Measurements from ENCODE around the gene TSPAN11.
A peak's percentile ranks its signal among the peaks of the same experiment; 100 is the strongest.

Gene TSPAN11, protein sequence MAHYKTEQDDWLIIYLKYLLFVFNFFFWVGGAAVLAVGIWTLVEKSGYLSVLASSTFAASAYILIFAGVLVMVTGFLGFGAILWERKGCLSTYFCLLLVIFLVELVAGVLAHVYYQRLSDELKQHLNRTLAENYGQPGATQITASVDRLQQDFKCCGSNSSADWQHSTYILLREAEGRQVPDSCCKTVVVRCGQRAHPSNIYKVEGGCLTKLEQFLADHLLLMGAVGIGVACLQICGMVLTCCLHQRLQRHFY

DNA sequence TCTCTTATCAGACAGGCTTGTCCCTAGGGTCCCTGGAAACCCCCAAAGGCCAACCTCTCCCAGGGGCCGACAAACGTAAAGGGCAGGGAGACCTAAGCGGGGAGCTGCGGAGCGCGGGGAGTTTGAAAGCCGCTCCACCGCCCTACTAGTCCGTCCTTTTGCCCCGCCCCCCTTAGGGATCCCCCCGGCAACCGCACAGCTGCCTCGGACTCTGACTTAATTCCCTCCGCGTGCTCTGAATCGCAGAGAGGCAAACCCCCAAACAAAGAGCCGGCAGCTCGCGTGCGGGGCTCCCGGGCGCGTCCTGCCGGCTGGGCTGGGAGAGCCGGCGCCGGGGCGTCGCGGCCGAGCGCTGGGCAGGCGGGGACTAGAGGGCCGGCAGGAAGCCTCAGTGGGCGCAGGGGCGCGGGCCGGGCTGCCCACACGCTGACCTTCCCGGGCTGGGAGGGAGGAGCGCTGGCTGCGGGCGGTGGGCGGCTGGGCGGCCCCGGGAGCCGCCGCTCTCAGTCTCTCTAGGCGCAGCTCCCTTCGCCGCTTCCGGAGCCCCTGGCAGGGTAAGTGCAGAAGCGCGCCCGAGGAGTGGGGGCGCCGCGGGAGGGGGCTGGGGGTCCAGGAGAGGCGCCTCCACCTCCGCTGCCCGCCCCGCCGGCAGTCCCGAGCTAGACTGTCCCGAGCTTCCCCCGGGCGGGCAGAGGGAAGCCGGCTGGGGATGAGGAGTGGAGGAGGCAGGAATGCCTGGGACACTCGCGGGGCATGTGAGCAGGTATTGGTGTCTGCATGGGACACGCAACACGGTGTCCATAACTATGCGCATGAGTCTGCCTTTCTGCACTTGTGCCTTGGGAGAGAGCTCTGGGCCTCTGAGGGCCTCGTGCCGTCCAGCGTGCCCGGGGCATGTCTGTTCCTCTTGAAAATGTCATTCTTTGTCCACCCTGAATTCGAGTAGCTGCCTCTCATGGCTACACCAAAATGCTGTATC lies at the start of gene TSPAN11:
Gene TSPAN11, plus strand, starts transcription at position 506 of the 979 bp plus-strand sequence. CDS start 27,244 bp downstream, outside the sequence.
- DNase-seq: peak; percentile 55 to 75

DNA sequence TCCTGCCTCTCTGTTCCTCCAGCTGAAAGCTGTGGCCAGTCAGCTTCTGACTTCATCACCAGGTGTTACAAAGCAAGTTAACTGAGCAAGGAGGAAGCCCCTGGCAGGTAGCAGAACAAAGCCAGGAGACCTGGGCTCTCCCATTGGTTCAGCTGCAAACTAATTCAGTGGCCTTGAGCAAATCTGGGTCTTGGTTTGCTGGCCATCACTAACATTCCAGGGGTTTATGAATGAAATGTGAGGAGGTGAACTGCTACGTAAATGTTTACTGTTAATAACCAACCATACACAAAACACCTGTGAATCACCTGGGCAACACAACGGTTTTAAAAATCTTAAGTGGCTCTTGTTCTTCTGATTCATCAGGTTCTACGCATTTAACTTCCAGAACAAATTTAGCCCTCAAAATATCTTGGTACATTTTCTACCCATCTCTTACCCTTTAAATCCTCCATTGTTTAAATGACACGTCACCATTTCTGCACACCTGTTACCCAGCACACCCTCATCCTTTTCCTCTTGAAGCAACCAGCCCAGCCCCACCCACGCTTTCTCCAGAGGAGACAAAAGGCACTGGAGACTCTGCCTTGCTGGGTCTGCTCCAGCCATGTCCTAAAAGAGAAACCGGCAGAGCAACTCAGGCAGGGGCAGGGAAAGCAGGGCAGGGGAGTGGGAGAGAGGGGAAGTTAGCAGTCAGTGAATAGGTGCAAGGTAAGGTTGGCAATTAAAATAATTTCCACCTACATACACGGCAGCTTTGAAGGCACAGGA lies 49.3 kb upstream of the TSPAN11 start:
- peak in 1 of 2 experiments; percentile 45 for DNase-seq

DNA sequence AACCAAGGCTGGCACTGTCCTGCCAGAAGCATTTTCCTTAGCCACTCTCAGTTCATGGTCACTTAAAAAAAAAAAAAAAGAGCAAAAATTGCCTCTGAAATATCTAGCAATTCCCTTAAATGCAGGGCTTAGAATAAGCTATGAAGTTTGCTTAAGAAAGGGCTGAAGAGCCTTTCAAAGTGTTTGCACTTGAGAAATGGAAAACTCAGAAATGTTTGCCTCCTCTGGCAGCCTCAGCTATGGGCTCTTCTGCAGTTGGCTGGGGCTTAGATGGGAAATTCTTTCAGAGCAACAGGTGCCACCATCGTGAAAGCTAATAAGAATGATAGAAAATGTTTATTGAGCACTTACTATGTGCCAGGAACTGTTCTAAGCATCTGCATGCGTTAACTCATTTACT lies 48.5 kb upstream of the TSPAN11 start:
- no peak for DNase-seq

DNA sequence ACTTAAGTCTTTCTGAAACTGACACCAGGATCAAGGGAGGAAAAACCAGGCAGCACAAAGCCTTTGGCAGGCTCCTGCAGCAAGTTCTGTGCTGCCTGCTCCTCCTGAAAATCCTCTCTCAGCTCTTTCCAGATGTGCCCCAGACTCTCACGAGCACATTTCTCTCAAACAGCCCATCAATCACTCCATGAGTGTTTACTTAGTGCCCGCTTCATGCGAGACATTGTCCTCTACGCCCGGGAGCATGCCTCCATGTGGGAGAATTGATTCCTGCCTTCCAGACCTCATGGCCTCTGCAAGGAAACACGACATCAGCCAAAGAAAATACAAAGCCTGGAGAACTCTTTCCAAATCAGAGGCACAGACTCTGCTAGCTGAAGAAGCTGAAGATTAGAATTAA lies 46.5 kb upstream of the TSPAN11 start:
- DNase-seq: peak; percentile 92 to 94

DNA sequence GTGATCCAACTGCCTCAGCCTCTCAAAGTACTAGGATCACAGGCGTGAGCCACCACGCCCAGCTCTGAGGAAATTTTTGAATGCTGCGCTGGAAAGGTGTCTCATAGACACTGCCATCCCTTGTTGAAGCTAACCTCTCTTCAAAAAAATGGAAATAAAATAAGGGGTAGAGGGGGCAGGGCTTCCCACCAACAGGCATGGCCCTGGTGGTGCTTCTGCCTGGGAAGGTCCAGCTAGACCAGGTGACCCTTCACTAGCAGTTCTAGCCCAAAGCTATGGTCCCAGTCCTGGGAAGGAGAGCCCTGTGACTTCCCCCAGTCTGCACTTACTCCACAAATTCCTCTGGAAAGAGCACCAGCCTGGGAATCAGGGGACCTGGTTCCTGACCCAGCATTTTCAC lies 45.7 kb upstream of the TSPAN11 start:
- no peak for DNase-seq

DNA sequence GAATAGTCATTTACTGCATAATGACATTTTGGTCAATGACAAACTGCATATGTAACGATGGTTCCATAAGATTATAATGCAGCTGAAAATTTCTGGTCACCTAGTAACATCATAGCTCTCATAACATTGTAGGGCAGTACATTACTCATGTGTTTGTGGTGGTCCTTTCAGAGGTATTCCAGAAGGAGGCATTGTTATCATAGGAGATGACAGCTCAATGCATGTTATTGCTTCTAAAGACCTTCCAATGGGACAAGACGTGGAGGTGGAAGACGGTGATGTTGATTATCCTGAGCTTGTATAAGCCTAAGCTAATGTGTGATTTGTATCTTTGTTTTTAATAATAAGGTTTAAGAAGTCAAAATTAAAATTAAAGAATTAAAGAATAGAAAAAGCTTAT lies 43.8 kb upstream of the TSPAN11 start:
- peak; percentile 16 to 27 for DNase-seq

DNA sequence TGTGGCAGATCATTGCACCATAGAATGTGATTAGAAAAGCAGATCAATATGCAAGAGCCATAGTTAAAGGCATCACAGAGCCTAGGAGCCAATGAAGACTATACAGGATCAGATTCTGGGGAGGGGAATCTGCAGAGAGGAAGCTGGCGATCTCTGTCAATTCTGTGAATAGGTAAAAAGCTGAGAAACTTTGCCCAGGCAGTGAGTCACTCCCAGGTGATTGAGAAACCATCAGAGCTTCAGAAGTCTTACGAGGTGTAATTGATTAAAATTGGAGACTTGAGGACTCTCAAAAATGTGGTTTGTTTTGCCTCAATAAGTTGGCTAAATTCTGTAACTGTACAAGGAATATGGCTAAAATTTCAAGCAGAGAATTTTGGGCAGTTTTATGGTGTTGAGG lies 41.7 kb upstream of the TSPAN11 start:
- no peak for DNase-seq

DNA sequence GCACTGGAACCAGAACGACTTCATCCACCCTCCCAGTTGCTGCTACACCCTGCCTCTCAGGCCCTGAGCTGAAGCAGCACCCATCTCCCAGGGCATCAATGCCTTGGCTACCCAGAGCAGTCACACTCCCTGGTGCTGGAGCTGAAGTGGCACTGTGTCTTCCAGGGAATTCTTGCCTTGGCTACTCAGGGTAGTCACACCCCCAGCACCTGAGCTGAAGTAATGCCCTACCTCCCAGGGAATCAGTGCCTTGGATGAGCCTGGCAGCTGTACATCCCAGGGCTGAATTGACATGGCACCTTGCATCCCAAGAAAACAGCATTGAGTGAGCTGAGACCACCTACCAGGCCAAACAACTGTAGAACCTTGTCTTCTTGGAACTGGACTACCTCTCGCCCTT lies 41.2 kb upstream of the TSPAN11 start:
- no peak for DNase-seq

DNA sequence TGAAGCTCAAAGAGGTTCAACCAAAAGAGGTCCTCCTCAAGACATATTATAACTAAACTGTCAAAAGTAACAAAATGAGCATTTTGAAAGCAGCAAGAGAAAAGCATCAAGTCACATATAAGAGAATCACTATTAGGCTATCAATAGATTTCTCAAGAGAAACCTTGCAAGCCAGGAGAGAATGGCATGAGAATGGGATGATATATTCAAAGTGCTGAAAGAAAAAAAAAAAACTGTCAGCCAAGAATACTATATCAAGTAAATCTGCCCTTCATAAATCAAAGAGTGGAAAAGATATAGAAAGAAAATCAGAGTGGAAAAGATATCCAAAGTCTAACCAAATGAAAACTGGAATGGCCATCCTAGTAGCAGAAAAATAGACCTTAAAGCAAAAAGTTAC lies 39.3 kb upstream of the TSPAN11 start:
- DNase-seq: no peak

DNA sequence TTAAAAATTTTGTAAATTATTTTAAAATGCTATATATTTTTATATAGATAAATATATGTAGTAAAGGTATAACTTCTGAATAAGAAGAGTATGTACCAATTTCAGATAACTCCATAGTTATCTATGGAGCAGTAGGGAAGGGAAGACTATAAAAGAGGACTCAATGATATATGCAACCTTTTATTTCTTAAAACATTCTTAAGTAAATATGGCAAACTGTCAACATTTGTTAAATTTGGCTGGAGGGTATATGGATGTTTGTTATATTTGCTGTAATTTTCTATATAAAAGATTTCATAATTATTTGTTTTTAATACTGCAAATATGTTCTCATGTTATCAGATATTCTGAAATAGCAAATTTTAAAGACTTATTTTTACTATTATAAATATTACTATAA lies 38.3 kb upstream of the TSPAN11 start:
- DNase-seq: no peak

DNA sequence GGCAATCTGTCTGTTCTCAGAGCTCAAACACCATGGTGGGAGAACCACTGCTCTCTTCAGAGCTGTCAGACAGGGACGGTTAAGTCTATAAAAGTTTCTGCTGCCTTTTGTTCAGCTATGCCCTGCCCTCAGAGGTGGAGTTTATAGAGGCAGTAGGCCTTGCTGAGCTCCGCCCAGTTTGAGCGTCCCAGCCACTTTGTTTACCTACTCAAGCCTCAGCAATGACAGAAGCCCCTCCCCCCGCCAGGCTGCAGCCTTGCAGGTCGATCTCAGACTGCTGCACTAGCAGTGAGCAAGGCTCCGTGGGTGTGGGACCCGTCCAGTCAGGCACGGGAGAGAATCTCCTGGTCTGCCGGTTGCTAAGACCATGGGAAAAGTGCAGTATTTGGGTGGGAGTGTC lies 32.0 kb upstream of the TSPAN11 start:
- peak in 1 of 2 experiments; percentile 84 for DNase-seq

DNA sequence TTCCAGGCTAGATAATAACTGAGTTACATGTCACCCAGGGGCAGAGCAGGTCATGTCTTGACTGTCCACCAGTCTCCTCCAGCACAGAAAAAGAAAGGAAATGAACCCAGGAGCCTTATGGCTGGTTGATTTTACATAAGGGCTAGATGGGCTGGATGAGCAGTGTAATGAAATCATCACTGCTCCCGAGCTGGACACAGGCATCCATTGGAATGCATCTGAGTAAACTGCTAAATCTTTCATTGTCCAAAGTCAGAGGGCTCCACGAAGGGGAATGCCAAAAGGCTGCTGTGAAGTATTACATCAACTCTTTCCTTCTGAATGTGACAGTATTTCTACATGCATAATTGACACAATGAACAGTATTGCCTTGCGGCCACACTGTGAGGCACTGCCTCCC lies 30.1 kb upstream of the TSPAN11 start:
- DNase-seq: no peak

DNA sequence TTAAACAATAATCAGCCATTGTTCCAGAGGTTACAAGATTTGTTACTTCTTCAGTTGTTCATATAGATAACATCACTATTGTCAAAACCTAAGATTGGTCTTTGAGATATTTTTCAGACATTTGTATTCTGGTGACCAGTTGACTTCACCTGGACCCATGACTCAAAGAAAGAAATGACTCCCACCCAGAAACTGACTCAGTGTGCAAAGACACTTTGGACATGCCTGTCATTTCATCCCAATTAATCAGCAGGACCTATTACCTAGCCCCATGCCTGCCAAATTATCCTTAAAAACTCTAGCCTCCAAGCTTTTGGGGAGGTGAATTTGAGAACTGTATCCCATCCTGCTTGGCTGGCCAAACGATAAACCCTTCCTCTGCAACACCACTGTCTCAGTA lies 27.7 kb upstream of the TSPAN11 start:
- no peak for DNase-seq

DNA sequence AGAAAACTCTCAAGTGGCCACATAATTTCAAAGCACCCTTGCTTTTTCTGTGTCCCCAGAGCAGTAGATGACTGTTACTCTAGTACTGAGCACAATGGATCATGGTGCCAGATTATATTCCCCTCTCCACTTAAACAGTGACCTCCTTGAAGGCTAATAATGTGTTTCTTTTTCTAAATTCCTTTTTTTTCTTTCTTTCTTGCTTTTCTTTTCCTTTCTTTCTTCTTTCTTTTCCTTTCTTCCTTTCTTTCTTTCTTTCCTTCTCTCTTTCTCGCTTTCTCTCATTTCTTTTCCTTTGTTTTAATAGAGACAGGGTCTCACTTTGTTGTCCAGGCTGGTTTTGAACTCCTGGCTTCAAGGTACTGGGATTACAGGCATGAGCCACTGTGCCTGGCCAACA lies 26.2 kb upstream of the TSPAN11 start:
- no peak for DNase-seq

DNA sequence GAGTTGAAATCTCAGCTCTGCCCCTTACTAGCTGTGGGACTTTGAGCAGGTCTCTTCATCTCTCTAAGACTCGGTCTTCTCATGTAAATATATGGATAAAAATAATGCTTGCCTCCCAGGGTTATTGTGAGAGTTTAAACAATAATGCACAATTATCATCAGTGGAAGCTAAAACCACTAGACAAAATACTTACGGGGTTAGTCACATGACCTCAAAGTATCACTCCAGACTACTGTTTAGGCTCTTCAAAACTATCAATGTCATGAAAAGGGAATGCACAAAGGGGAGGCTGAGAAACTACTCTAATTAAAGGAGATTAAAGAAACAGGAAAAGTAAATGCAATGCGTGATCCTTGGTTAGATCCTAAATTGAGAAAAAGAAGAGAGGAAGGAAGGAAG lies 24.5 kb upstream of the TSPAN11 start:
- DNase-seq: no peak

DNA sequence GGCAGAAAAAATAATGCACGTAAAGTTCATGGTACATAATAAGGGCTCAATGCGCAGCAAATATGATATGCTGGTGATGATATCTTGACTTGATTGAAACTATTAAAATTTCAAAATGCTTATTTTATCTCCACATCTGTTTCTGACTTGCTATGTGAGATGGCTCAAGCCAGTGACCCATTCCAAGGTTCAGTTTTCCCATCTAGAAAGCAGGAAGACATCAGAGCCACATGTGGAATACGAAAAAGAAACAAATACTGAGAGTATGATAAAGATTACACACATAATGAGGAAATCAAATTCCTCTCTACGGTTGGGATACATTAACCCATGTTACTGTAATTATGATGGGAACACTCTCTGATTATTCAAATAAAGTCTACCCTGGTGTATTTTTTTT lies 24.0 kb upstream of the TSPAN11 start:
- DNase-seq: no peak

DNA sequence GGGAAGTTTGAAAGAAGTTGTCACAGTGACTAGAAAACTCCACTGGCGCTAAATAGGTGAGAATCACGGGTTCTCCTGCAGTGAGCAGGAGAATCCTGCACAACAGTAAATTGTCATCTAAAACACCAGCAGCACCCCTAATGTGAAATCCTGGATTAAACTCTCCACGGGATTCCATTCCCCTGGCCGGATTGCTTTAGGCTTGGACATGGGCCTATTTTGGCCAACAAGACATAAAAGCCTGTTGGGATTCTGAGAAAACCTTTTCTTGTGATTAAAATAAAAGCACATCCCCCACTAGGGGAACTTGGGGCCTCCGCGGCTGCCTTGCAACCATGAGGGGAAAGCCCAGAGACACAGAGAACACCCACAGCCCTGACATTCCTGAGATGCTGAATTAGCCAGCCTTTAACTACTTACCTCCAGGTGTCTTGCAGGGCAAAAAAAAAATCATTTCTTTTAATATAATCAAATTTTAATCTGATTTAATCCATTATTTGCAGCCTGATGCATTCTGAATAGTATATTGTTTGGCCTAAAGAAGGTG lies 21.0 kb upstream of the TSPAN11 start:
- DNase-seq: no peak

DNA sequence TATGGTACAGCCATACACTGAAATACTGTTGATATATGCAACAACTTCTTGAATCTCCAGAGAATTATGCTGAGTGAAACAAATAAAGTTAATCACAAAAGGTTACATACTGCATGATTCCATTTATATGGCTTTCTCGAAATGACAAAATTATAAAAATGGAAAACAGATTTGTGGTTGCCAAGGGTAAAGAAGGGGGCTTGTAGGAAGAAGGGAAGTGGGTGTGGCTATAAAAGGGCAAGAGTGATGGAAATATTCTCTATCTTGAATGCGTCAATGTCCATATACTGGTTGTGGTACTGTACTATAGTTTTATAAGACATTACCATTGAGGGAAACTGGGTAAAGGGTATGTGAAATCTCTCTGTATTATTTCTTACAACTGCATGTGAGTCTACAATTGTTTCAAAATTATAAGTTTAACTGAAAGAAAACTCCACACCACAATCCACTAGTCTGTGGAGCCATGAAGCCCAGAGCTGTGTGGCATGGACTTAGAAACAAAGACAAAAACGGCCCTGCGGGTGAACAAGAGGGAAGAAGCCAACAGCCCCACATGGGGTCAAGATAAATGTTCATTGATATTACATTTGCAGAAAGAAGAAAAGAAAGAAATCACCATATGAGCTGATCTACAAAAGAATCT lies 18.3 kb upstream of the TSPAN11 start:
- DNase-seq: no peak

DNA sequence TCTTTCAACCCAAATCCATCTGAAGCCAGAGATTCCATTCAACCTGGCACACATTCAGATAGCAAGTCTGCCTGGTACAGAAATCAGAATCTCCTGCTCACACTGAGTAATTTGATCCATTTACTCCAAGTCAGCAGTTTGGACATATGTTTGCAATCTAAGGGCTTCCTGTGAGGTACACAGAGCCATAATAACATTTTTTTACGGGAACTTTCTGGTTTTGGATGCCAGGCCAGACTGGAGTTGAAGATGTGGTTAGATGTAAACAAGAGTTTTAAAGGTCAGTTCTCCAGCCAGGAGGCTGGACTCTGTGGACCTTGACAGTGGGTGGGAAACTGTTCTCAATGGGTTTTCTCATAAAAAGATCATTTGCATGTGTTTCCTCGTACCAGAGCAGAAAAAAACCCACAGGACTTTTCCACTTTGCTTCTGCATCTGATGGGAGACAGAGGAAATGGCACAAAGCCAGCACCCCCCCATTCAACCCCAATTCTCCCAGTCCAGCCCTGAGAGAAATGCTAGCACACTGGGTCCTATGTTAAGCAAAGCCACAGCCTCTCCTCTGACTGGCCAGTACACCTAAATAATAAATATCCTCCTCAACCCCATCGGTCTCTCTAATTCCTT lies 17.7 kb upstream of the TSPAN11 start:
- DNase-seq: no peak

DNA sequence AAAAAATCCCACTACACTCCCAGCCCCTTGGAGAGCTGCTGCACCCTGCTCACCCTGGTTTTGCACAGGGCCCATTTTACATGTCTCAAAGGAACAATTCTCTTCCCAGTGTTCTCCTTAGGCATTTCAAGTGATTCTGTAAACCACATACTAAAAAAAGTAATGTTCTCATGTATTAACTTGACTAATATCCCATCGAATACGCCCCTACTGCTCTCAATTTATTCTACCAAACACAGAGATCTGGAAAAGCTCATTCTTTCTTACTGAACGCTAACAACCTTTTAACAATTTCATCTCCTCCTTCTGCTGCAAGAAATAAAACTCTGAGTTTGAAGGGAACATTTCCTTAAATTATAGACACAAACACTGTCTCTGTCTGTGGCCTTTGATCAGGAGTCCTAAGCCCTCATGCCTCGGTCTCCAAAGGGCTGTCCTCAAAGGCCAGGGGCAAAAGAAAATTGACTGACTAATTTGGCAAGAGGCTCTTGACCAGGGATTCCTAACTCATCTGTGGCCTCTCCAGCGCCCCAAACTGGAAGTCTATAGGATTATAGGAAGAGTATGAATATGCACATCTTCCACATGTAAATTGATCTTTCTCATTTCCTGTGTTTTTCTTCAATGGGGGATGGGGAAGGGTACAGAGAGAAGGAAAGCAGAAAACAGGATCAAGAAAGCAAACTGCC lies 17.1 kb upstream of the TSPAN11 start:
- DNase-seq: no peak

DNA sequence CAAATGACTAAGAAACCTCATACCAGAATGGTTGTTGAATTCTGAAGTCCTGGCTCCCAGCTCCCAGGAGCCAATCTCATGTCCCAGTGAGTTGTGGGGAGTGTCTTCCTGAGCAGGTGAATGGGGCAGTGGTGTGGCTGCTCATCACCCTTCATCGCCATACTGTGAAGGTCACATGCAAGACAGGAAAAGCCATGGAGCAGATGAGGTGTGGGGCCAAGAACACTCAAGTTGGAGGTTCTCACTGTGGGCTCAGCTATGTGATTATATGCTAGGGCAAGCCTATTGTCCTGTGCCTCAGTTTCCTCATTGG lies 16.6 kb upstream of the TSPAN11 start:
- no peak for DNase-seq

DNA sequence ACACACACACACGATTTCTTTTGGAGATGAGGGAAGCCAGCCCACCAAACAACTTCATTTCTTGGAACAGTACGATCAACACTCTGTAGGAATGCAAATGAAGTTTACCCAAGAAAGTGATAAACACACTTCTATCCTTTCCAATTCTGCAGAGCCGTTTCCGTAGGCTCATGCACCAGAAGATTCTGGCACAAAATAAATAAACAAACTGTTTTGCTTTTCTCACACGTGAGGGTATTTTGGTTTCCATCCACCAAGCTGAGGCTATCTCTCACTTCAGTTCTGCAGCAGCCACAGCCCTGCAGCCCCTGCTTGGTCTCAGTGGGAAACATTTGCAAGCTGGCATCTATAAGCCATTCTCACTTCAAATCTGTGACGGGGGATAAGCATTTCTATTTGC lies 15.3 kb upstream of the TSPAN11 start:
- DNase-seq: no peak
